A549 treated with AZD9567 at 1 μM for 4 hours (cell line): ENCODE measurements around the gene PRKACB. TPM values are rescaled to one million over a fixed set of nuclear protein-coding genes. Genes with fewer than 3 reads are reported as not detected.

Source experiments
- total RNA-seq: library from RNA; stranded (reverse); fragments of 200-300 nt; extraction: Qiagen RNA extraction; gene quantifications from 5 replicates; pipeline ENCODE4 v1.2.3, GENCODE V29; 2022; ENCODE audit not compliant: insufficient read depth

PRKACB gene
- 6.0 to 10.6 TPM (median 8.3 TPM) in 5 replicates for total RNA-seq

DNA sequence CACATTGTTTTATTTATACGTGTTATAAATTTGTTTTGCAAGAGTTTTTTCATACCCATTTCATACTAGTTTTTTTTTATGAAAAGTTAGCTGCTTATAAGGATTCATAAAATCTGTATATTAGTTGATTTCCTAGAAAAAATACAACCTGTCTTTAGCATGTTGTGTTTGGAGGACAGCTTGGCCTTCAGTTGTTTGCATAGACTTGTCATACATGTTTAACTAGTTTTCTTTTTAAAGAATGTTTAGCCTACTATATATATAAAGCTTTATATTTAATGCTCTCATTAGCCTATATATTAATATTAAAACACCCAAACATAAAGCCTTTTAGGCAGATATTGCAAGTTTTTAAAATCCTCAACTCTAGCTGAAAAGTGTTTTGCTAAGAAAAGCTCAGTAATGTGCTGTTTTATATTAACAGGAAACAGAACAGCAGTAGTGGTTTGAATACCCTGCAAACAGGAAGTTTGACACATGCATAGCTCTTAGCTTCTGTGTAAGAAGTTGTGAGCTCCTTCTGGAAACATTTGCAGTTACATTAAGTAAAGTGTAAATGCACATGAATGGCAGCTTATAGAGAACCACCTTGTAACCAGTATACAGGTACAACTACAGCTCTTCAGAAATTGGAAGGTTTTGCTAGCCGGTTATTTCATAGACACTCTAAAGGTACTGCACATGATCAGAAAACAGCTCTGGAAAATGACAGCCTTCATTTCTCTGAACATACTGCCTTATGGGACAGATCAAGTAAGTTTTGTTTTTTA is at the start of gene PRKACB:
PRKACB (plus strand) TSS at position 476 of the 770 bp plus-strand sequence; CDS start at position 567, 91 bp downstream.

Other genes with a start within 250 kb of the PRKACB start
- gene TTLL7, start 145.1 kb upstream of the PRKACB start, total RNA-seq, result 0.82 to 4.1 TPM (median 2.9 TPM) in 5 replicates
- gene SAMD13, start 157.4 kb downstream of the PRKACB start, total RNA-seq, result 0.29 to 0.49 TPM (median 0.39 TPM) in 4 of 5 replicates, not detected in the other